Colonic mucosa (tissue), 4 donors: Measurements from ENCODE around the gene GRIP1. TPM values are rescaled to one million over a fixed set of nuclear protein-coding genes. Genes with fewer than 3 reads are reported as not detected.

ENCODE experiments used
- DNase-seq: peaks from one replicate; pipeline ENCODE4 v3.0.0-alpha.2; 2020
- H3K27ac ChIP-seq: fragments of 200-600 bp; one replicate; pipeline ENCODE4 v1.8.0; 2021
- H3K27me3 ChIP-seq: fragments of 200-600 bp; one replicate; pipeline ENCODE4 v1.8.0; 2021
- H3K36me3 ChIP-seq: fragments of 200-600 bp; one replicate; pipeline ENCODE4 v1.8.0; 2021
- H3K4me1 ChIP-seq: fragments of 200-600 bp; one replicate; pipeline ENCODE4 v1.8.0; 2021; ENCODE audit warnings: mild to moderate bottlenecking
- H3K4me3 ChIP-seq: fragments of 200-600 bp; one replicate; pipeline ENCODE4 v1.8.0; 2021
- H3K9ac ChIP-seq, 2 donors: one replicate each; pipeline ENCODE4 v1.7.0; 2013; ENCODE audit warnings: control low read depth in 2 of 2, low read depth in 2 of 2, low read length in 2 of 2
- H3K9me3 ChIP-seq: fragments of 200-600 bp; one replicate; pipeline ENCODE4 v1.8.0; 2021
- CTCF ChIP-seq: fragments of 200-600 bp; IDR thresholded peaks from one replicate; pipeline ENCODE4 v1.8.0; 2022; ENCODE audit warnings: antibody characterized with exemption, mild to moderate bottlenecking
- intact Hi-C: fragments of 100-400 bp; cut with DNase I; formaldehyde crosslinking; loops from one replicate; pipeline ENCODE4 v1.14.1; 2022
- total RNA-seq, 2 donors: library from RNA; stranded (reverse); fragmentation: NEBNext Ultra II Directional in 1 of 2; extraction: Animal tissue kit (Norgen Biotek cat#: 25700) in 1 of 2; gene quantifications; one replicate each; pipeline ENCODE4 v1.2.1, GENCODE V29; 2021
- donor health status: healthy.
- donor health status: DM: no; HTN: no; CAD: no.
- donor health status: DM: no; HTN: no; CAD: no.

GRIP1 gene
- total RNA-seq, 2 donors from 2014 or later, result 3.7 to 6.2 TPM

- no peaks in the 10 kb centered on the region for H3K9me3 ChIP-seq
- no peak for TF ChIP-seq CTCF
- no peaks in the 10 kb centered on the region for H3K4me1 ChIP-seq
- no peaks in the 10 kb centered on the region for H3K36me3 ChIP-seq
- no peak for DNase-seq
- no peak overlapping the region for H3K4me3 ChIP-seq
- intact Hi-C loops, result no loop called here
- no peak overlapping the region for H3K27ac ChIP-seq
- no peak overlapping the region for H3K9ac ChIP-seq
- no peaks in the 10 kb centered on the region for H3K27me3 ChIP-seq
These were observed 9.3 kb downstream of the GRIP1 start for GRCh38 chr12:66669541-66669940.

DNA sequence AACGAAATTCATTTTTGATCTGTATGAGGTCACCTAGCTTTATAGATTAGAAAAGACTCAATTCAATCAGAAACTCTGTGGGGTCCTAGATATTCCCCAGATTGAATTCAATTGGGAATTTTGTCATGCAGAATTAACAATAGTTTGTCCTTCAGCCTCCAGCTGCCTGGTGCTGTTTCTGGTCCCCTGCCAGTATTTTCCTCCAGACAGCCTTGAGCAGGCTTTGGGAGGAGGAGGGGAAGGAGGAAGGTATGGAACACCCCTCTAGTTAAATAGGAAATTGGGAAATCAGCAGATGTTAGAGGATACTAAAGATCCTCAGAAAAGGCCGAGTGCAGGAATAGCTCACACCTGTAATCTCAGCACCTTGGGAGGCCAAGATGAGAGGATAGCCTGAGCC is 10.6 kb downstream of the GRIP1 start:
- no peaks in the 10 kb centered on the region for H3K4me1 ChIP-seq
- no peak overlapping the region for H3K27ac ChIP-seq
- no peak overlapping the region for H3K4me3 ChIP-seq
- H3K36me3 ChIP-seq, result no peaks in the 10 kb centered on the region
- no peak for DNase-seq
- intact Hi-C loops, result no loop called here
- no peaks in the 10 kb centered on the region for H3K9me3 ChIP-seq
- TF ChIP-seq CTCF, result no peak
- no peaks in the 10 kb centered on the region for H3K27me3 ChIP-seq
- H3K9ac ChIP-seq, result no peak overlapping the region

DNA sequence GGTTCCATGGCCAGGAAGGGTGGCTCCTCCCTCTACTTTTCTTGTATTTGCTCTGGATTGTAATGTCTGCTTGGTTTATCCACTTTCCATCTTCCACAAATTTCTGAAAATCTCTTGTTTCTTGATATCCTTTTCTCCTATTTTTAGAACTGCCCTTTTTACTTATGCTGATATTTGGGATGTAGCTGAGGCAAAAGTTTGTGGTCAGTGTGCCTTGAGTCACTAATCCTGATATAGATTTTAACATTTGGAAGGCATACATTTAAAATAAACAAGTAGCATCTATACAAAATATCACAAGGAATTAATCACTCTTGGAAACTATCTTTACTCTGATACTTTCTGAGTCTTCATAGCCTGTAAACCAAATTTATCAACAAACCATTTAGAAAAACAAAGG is 11.0 kb downstream of the GRIP1 start:
- Histone ChIP-seq H3K27ac (no peak overlapping the region), H3K4me3 (no peak overlapping the region), H3K9me3 (no peaks in the 10 kb centered on the region), H3K36me3 (no peaks in the 10 kb centered on the region), H3K9ac (no peak overlapping the region), H3K4me1 (no peaks in the 10 kb centered on the region), H3K27me3 (no peaks in the 10 kb centered on the region)
- no peak for DNase-seq
- no peak for TF ChIP-seq CTCF
- intact Hi-C loops, result no loop called here

- Histone ChIP-seq H3K9ac (no peak overlapping the region), H3K27ac (no peak overlapping the region), H3K36me3 (no peaks in the 10 kb centered on the region), H3K4me3 (no peak overlapping the region), H3K9me3 (no peaks in the 10 kb centered on the region), H3K4me1 (no peaks in the 10 kb centered on the region), H3K27me3 (no peaks in the 10 kb centered on the region)
- intact Hi-C loops, result no loop called here
- TF ChIP-seq CTCF, result no peak
- no peak for DNase-seq
These were observed 12.4 kb downstream of the GRIP1 start for GRCh38 chr12:66666481-66666880.

DNA sequence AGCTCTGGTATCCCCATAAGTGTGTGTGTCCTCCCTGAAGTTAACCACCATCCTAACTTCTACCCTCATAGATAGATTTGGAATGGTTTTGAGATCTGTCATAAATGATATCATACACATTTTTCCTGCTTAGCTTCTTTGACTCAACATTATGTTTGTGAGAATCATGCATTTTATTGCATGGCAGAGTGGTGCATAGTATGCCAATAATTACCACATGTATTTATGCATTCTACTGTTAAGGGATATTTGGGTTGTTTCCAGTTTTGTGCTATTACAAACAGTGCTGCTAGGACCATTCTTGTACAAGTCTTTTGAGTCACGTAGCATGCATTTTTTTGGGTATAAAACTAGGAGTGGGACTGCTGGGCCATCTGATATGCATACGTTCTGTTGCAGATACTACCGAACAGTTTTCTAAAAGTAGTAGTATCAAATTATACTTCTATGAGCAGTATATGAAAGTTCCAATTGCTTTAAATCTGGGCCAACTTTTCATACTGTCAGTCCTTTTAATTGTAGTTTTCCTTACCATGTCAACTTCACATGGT is 13.4 kb downstream of the GRIP1 start:
- no peak overlapping the region for H3K27ac ChIP-seq
- no peak overlapping the region for H3K4me3 ChIP-seq
- no peaks in the 10 kb centered on the region for H3K9me3 ChIP-seq
- no peaks in the 10 kb centered on the region for H3K27me3 ChIP-seq
- intact Hi-C loops, result no loop called here
- no peak overlapping the region for H3K9ac ChIP-seq
- DNase-seq, result no peak
- no peak for TF ChIP-seq CTCF
- no peaks in the 10 kb centered on the region for H3K36me3 ChIP-seq
- H3K4me1 ChIP-seq, result no peaks in the 10 kb centered on the region

- Histone ChIP-seq H3K4me1 (no peaks in the 10 kb centered on the region), H3K36me3 (no peaks in the 10 kb centered on the region), H3K9ac (no peak overlapping the region), H3K4me3 (no peak overlapping the region), H3K27ac (no peak overlapping the region), H3K9me3 (no peaks in the 10 kb centered on the region), H3K27me3 (no peaks in the 10 kb centered on the region)
- DNase-seq, result no peak
- intact Hi-C loops, result no loop called here
- no peak for TF ChIP-seq CTCF
These were observed 14.8 kb downstream of the GRIP1 start for GRCh38 chr12:66664076-66664475.
